Mesendoderm (in vitro differentiated cells): ENCODE results near the gene SCN9A.

Experiments
- DNase-seq: peaks from one replicate; pipeline ENCODE4 v3.0.0; 2013
- H2AK5ac ChIP-seq: 2 replicates; pipeline ENCODE4 v1.6.1; 2013; ENCODE audit warnings: low read length, inconsistent platforms
- H2BK120ac ChIP-seq: 2 replicates; pipeline ENCODE4 v1.6.1; 2013; ENCODE audit warnings: low read depth, mild to moderate bottlenecking, low read length, moderate library complexity, mixed read lengths
- H2BK15ac ChIP-seq: replicated peaks from 2 replicates; pipeline ENCODE4 v1.6.1; 2013; ENCODE audit warnings: low read depth, mild to moderate bottlenecking, moderate library complexity
- H2BK5ac ChIP-seq: 2 replicates; pipeline ENCODE4 v1.6.1; 2013; ENCODE audit warnings: low read length, inconsistent platforms
- H3K18ac ChIP-seq: 2 replicates; pipeline ENCODE4 v1.6.1; 2013; ENCODE audit warnings: mild to moderate bottlenecking, low read length, mixed read lengths
- H3K23ac ChIP-seq: one replicate; pipeline ENCODE4 v1.6.1; 2013; ENCODE audit warnings: low read length
- H3K27ac ChIP-seq: 2 replicates; pipeline ENCODE4 v1.5.1; 2013; ENCODE audit warnings: low read depth, mild to moderate bottlenecking, inconsistent platforms, low read length, moderate library complexity
- H3K27me3 ChIP-seq: 2 replicates; pipeline ENCODE4 v1.6.1; 2013; ENCODE audit warnings: low read length, control low read depth, mild to moderate bottlenecking, inconsistent platforms; ENCODE audit not compliant: insufficient read depth, poor library complexity
- H3K36me3 ChIP-seq: 2 replicates; pipeline ENCODE4 v1.6.1; 2013; ENCODE audit warnings: low read length, inconsistent platforms; ENCODE audit not compliant: control insufficient read depth, insufficient read depth
- H3K4ac ChIP-seq: one replicate; pipeline ENCODE4 v1.6.1; 2013; ENCODE audit warnings: low read depth, mild to moderate bottlenecking, low read length, moderate library complexity
- H3K4me1 ChIP-seq: 2 replicates; pipeline ENCODE4 v1.6.1; 2013; ENCODE audit warnings: low read depth, low read length, inconsistent platforms; ENCODE audit not compliant: control insufficient read depth
- H3K4me2 ChIP-seq: 2 replicates; pipeline ENCODE4 v1.6.1; 2013; ENCODE audit warnings: low read length
- H3K4me3 ChIP-seq: 2 replicates; pipeline ENCODE4 v1.5.1; 2013; ENCODE audit warnings: mild to moderate bottlenecking, low read length
- H3K56ac ChIP-seq: one replicate; pipeline ENCODE4 v1.6.1; 2013; ENCODE audit warnings: low read length
- H3K79me1 ChIP-seq: 2 replicates; pipeline ENCODE4 v1.6.1; 2013; ENCODE audit warnings: low read length, inconsistent platforms
- H3K79me2 ChIP-seq: 2 replicates; pipeline ENCODE4 v1.6.1; 2013; ENCODE audit warnings: mild to moderate bottlenecking, low read length; ENCODE audit not compliant: control insufficient read depth, insufficient read depth
- H3K9ac ChIP-seq: 2 replicates; pipeline ENCODE4 v1.6.1; 2013; ENCODE audit warnings: low read length, inconsistent platforms
- H4K5ac ChIP-seq: one replicate; pipeline ENCODE4 v1.6.1; 2013; ENCODE audit warnings: low read length
- H4K8ac ChIP-seq: one replicate; pipeline ENCODE4 v1.6.1; 2013; ENCODE audit warnings: low read depth, mild to moderate bottlenecking, control low read depth, low read length, moderate library complexity
- WGBS: extraction: QIAGEN DNeasy Blood & Tissue Kit; methylation state at CpG from one replicate; pipeline ENCODE4 v1.1.7; 2013; ENCODE audit warnings: low lambda C conversion rate, missing lambda C conversion rate; ENCODE audit not compliant: insufficient coverage; ENCODE audit errors: extremely low coverage; 5-methylcytosine and 5-hydroxymethylcytosine counted together

Gene SCN9A

GRCh38 chr2:166148500-166149400 is 227.0 kb downstream of the SCN9A start:
- Histone ChIP-seq H3K79me1 (no peaks in the 10 kb centered on the region), H3K4me1 (no peaks in the 10 kb centered on the region), H3K23ac (no peak overlapping the region), H3K56ac (no peak overlapping the region), H2BK120ac (no peak overlapping the region), H4K5ac (no peak overlapping the region), H3K9ac (no peak overlapping the region), H3K4ac (no peak overlapping the region), H3K4me2 (no peak overlapping the region), H3K36me3 (no peaks in the 10 kb centered on the region), H3K27ac (no peak overlapping the region), H2BK15ac (no peak overlapping the region), H2BK5ac (no peak overlapping the region), H2AK5ac (no peak overlapping the region), H4K8ac (no peak overlapping the region), H3K4me3 (no peak overlapping the region), H3K79me2 (no peaks in the 10 kb centered on the region), H3K18ac (no peak overlapping the region), H3K27me3 (no peaks in the 10 kb centered on the region)
- no CpG with 5 or more reads among the region's 7 CpGs for WGBS
- DNase-seq = peak; percentile 10

- Histone ChIP-seq H3K4me2 (no peak overlapping the region), H2BK120ac (no peak overlapping the region), H3K9ac (no peak overlapping the region), H3K79me1 (no peaks in the 10 kb centered on the region), H3K4me1 (no peaks in the 10 kb centered on the region), H2BK5ac (no peak overlapping the region), H3K27me3 (no peaks in the 10 kb centered on the region), H4K8ac (no peak overlapping the region), H3K23ac (no peak overlapping the region), H3K27ac (no peak overlapping the region), H3K4ac (no peak overlapping the region), H2BK15ac (no peak overlapping the region), H4K5ac (no peak overlapping the region), H3K18ac (no peak overlapping the region), H3K4me3 (no peak overlapping the region), H2AK5ac (no peak overlapping the region), H3K36me3 (no peaks in the 10 kb centered on the region), H3K79me2 (no peaks in the 10 kb centered on the region), H3K56ac (no peak overlapping the region)
- no CpG with 5 or more reads among the region's 2 CpGs for WGBS
- DNase-seq = no peak
These were observed 227.9 kb downstream of the SCN9A start for GRCh38 chr2:166147883-166148282.
